ENCODE results near the gene RGS7. TPM values are rescaled to one million over a fixed set of nuclear protein-coding genes. Genes with fewer than 3 reads are reported as not detected.

RGS7 gene
- total RNA-seq, 1 donor from 2014 or later: 16.0 TPM

DNA sequence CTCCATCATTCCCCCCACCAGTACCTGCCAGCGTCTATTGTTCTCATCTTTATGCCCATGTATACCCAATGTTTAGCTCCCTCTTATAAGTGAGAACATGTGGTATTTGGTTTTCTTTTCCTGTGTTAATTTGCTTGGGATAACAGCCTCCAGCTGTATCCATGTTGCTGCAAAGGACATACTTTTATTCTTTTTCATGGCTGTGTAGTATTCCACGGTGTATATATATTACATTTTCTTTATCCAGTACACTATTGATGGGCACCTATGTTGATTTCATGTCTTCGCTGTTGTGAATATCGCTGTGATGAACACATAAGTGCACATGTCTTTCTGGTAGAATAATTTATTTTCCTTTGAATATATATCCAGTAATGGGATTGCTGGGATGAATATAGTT lies 431.7 kb downstream of the RGS7 start:
- TF ChIP-seq, protein P1, sequence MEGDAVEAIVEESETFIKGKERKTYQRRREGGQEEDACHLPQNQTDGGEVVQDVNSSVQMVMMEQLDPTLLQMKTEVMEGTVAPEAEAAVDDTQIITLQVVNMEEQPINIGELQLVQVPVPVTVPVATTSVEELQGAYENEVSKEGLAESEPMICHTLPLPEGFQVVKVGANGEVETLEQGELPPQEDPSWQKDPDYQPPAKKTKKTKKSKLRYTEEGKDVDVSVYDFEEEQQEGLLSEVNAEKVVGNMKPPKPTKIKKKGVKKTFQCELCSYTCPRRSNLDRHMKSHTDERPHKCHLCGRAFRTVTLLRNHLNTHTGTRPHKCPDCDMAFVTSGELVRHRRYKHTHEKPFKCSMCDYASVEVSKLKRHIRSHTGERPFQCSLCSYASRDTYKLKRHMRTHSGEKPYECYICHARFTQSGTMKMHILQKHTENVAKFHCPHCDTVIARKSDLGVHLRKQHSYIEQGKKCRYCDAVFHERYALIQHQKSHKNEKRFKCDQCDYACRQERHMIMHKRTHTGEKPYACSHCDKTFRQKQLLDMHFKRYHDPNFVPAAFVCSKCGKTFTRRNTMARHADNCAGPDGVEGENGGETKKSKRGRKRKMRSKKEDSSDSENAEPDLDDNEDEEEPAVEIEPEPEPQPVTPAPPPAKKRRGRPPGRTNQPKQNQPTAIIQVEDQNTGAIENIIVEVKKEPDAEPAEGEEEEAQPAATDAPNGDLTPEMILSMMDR (IDR thresholded peaks at IDR 0.05; ENCODE audit: partially characterized antibody, unreplicated experiment): no peak
- Mint-ChIP-seq H3K36me3 (ENCODE audit: unreplicated experiment) (peaks cover 4% of the 10 kb centered on the region), H3K9me3 (ENCODE audit: unreplicated experiment) (peaks cover 2% of the 10 kb centered on the region), H3K4me3 (ENCODE audit: unreplicated experiment) (no peak overlapping the region), H3K4me1 (ENCODE audit: low read depth, unreplicated experiment) (no peaks in the 10 kb centered on the region), H3K27me3 (ENCODE audit: unreplicated experiment) (peaks cover 5% of the 10 kb centered on the region), H3K27ac (ENCODE audit: unreplicated experiment) (no peak overlapping the region)
- DNase-seq: no peak

DNA sequence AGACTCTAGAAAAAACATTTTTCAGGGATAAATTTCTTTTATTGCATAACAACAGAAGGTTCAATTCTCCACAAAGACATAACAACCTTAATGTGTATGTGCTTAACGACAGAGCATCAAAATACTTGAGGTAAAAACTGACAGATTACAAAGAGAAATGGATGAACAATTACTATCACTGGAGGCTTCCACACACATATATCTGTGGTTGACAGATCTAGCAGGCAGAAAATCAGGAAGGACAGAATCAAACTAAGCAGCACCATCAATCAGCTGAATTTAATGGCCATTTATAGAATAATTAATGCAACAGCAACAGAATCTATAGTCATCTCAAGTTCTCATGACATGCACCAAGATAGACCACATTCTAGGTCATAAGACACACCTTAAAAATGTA lies 439.0 kb downstream of the RGS7 start:
- TF ChIP-seq, protein P1 (IDR thresholded peaks at IDR 0.05; ENCODE audit: partially characterized antibody, unreplicated experiment): no peak
- DNase-seq: no peak
- no peaks in the 10 kb centered on the region for H3K4me1 Mint-ChIP-seq (ENCODE audit: low read depth, unreplicated experiment)
- H3K36me3 Mint-ChIP-seq (ENCODE audit: unreplicated experiment): peaks cover 8% of the 10 kb centered on the region
- H3K27me3 Mint-ChIP-seq (ENCODE audit: unreplicated experiment): peaks cover 2% of the 10 kb centered on the region
- H3K4me3 Mint-ChIP-seq (ENCODE audit: unreplicated experiment): no peak overlapping the region
- no peak overlapping the region for H3K27ac Mint-ChIP-seq (ENCODE audit: unreplicated experiment)
- peaks cover 3% of the 10 kb centered on the region for H3K9me3 Mint-ChIP-seq (ENCODE audit: unreplicated experiment)

DNA sequence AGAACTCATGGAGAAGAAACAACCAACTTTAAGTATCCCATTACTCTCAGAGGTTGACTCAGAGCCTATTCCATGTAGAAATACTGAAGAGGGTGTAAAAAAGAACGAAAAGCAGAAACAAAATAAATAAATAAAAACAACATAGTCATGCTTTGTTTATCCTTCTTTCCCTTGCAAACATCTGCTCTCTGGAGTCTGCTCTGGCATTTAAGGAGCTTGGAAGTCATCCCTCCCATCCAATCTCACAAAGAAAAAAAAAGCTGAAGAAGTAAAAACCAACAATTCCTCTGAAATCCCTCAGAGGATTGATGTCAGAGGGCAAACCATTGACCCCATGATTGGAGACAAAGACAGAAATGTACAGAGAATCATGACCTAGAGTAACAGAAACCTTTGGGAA lies 442.5 kb downstream of the RGS7 start:
- Mint-ChIP-seq H3K4me3 (ENCODE audit: unreplicated experiment) (no peak overlapping the region), H3K9me3 (ENCODE audit: unreplicated experiment) (peaks cover 2% of the 10 kb centered on the region), H3K27me3 (ENCODE audit: unreplicated experiment) (no peaks in the 10 kb centered on the region), H3K27ac (ENCODE audit: unreplicated experiment) (no peak overlapping the region), H3K4me1 (ENCODE audit: low read depth, unreplicated experiment) (peaks cover 2% of the 10 kb centered on the region), H3K36me3 (ENCODE audit: unreplicated experiment) (no peaks in the 10 kb centered on the region)
- DNase-seq: no peak
- TF ChIP-seq, protein P1 (IDR thresholded peaks at IDR 0.05; ENCODE audit: partially characterized antibody, unreplicated experiment): no peak

DNA sequence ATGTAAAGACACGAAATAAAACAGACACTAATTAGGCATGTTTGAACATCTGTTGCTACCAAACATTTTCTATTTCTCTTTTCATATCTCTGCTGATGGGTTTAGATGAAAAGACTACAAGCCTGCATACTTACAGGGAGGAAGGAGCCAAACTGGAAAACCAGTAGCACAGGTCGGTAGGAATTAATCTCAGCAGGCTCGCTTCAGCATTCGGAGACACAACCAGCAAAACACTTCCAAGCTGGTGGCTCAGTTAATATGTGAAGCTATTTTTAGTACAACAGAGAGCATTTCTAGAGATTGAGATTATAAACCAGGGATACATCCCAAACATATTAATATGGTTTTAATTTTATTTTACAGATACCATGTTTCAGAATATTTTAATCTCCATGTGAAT lies 444.2 kb downstream of the RGS7 start:
- DNase-seq: no peak
- peaks cover 2% of the 10 kb centered on the region for H3K4me1 Mint-ChIP-seq (ENCODE audit: low read depth, unreplicated experiment)
- H3K4me3 Mint-ChIP-seq (ENCODE audit: unreplicated experiment): no peak overlapping the region
- H3K36me3 Mint-ChIP-seq (ENCODE audit: unreplicated experiment): no peaks in the 10 kb centered on the region
- no peaks in the 10 kb centered on the region for H3K27me3 Mint-ChIP-seq (ENCODE audit: unreplicated experiment)
- H3K27ac Mint-ChIP-seq (ENCODE audit: unreplicated experiment): no peak overlapping the region
- TF ChIP-seq, protein P1 (IDR thresholded peaks at IDR 0.05; ENCODE audit: partially characterized antibody, unreplicated experiment): no peak
- H3K9me3 Mint-ChIP-seq (ENCODE audit: unreplicated experiment): peaks cover 2% of the 10 kb centered on the region

DNA sequence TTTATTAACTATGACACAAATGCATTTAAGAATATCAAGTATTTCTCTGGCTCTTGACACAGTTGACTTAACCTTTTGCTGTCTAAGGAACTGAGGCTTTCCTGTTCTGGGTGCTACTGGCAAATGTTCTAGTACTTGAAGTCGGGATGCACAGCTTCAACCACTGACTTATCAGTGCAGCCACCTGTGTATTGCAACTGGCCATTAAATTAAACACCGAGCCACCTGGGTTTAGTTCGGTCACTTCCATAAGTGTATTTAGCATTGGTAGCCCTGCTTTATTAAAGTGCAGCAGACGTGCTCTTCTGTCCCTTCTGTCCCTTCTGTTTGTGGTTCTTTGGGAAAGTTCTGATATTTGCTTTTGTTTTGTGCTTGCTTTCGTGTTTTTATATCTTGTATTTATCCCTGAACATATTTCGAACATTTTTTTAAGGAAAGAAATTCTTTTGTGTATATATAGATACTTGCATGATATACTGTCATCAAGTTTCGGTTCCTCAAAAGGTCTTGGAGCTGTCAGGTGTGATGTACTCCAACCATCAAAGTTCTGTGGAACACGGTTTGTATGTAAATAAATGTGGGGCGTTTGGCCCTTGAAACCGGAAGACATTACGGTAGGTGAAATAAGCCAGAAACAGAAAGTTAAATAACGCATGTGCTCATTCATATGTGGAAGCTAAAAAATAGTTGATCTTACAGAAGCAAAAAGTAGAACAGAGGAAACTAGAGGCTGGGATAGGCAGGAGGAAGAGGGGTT lies 447.1 kb downstream of the RGS7 start:
- no peak overlapping the region for H3K4me3 Mint-ChIP-seq (ENCODE audit: unreplicated experiment)
- TF ChIP-seq, protein P1 (IDR thresholded peaks at IDR 0.05; ENCODE audit: partially characterized antibody, unreplicated experiment): no peak
- no peaks in the 10 kb centered on the region for H3K27me3 Mint-ChIP-seq (ENCODE audit: unreplicated experiment)
- H3K9me3 Mint-ChIP-seq (ENCODE audit: unreplicated experiment): peaks cover 2% of the 10 kb centered on the region
- H3K36me3 Mint-ChIP-seq (ENCODE audit: unreplicated experiment): no peaks in the 10 kb centered on the region
- peaks cover 2% of the 10 kb centered on the region for H3K4me1 Mint-ChIP-seq (ENCODE audit: low read depth, unreplicated experiment)
- no peak for DNase-seq
- H3K27ac Mint-ChIP-seq (ENCODE audit: unreplicated experiment): no peak overlapping the region
